ENCODE measurements around the gene TMEM80. TPM values are rescaled to one million over a fixed set of nuclear protein-coding genes. Genes with fewer than 3 reads are reported as not detected.

TMEM80 gene
- total and polyA plus RNA-seq, 12 donors: 10.1 to 24.2 (median 14.5) TPM

DNA sequence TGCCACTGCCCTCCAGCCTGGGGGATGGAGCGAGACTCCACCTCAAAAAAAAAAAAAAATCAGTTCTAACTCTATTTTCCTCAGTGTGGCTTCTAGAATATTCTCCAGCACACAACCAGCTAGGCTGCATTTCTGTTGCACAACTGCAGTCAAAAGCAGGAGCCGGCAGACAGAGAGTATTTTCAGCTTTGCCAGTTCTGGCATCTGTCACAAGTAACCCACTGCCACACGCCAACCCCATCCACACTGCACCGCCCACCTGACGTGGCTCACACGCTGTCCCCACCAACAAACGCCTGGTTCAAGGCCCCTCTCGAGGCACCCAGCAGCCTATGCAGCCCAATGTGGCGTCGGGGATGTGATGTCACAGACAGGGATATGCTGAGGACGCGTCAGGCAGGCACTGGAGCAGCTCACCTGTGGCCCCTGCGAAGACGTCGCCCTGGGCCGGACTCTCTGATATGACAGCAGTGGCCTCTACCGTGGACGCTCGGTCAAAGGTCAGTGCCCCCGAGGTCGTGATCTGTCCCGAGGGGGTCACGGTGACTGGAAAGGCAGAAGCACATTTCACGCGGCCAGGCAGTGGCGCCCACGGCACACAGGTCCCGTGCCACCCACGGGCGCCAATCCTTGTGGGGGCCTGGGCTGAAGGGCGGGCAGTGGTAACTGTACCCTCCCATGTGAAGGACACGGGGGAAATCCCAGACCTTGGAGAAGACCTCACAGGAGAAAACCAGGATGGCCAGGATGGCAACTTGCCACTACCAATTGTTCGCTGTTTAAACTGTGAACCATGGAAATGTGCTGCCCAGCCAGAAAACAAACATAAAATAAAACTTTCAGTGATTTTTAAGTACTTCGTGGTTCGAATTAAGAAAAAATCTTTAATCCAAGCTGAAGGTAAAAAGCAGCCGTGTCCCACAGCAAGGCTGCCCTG is 16.1 kb upstream of the TMEM80 start:
- Histone ChIP-seq H3K4me1 (peaks cover 0 to 12% (median 0%) of the 10 kb centered on the region in 9 donors), H3K36me3 (peaks cover 0 to 88% (median 17%) of the 10 kb centered on the region in 9 donors), H3K4me3 (no peak overlapping the region), H3K27ac (peak overlapping the region in 4 of 10 donors; percentile 32 to 64 (median 48)), H3K27me3 (no peaks in the 10 kb centered on the region), H3K9me3 (peaks cover 0 to 10% (median 0%) of the 10 kb centered on the region in 11 donors)
- 95 to 96% methylated on average over 36 of the region's 36 CpGs for WGBS, 2 donors
- peak in 2 of 8 donors; percentile 17 to 25 for ATAC-seq
- intact Hi-C loops (cut with DNase I): no loop called here
- no peak for DNase-seq
- TF ChIP-seq, protein P1, sequence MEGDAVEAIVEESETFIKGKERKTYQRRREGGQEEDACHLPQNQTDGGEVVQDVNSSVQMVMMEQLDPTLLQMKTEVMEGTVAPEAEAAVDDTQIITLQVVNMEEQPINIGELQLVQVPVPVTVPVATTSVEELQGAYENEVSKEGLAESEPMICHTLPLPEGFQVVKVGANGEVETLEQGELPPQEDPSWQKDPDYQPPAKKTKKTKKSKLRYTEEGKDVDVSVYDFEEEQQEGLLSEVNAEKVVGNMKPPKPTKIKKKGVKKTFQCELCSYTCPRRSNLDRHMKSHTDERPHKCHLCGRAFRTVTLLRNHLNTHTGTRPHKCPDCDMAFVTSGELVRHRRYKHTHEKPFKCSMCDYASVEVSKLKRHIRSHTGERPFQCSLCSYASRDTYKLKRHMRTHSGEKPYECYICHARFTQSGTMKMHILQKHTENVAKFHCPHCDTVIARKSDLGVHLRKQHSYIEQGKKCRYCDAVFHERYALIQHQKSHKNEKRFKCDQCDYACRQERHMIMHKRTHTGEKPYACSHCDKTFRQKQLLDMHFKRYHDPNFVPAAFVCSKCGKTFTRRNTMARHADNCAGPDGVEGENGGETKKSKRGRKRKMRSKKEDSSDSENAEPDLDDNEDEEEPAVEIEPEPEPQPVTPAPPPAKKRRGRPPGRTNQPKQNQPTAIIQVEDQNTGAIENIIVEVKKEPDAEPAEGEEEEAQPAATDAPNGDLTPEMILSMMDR (IDR thresholded peaks at IDR 0.05): no peak

DNA sequence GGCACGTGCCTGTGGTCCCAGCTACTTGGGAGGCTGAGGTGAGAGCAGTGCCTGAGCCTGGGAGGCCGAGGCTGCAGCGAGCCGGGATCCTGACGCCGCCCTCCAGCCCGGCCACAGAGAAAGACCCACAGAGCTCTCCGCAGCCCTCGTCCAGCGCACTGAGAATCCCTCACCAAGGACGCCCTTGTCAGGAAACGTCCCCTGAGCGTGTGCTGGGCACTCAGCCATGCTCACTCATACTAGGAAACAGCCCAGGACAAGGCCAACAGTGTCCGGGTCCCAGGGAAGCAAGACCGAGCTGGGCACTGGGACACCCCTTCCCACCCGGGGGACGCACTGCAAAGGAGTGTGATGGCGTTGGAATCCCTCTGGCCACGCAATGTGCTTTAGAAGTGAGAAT is 15.1 kb upstream of the TMEM80 start:
- intact Hi-C loops (cut with DNase I): no loop called here
- Histone ChIP-seq H3K4me1 (peaks cover 0 to 12% (median 0%) of the 10 kb centered on the region in 9 donors), H3K27ac (peak overlapping the region in 6 of 10 donors; percentile 9 to 64 (median 34)), H3K4me3 (no peak overlapping the region), H3K27me3 (no peaks in the 10 kb centered on the region), H3K9me3 (peaks cover 0 to 10% (median 0%) of the 10 kb centered on the region in 11 donors), H3K36me3 (peaks cover 0 to 88% (median 19%) of the 10 kb centered on the region in 9 donors)
- TF ChIP-seq, protein P1 (IDR thresholded peaks at IDR 0.05): no peak
- peak; percentile 56 to 60 for DNase-seq
- WGBS, 2 donors: 51 to 58% methylated on average over 19 of the region's 19 CpGs
- ATAC-seq: peak; percentile 69 to 95 (median 89)

DNA sequence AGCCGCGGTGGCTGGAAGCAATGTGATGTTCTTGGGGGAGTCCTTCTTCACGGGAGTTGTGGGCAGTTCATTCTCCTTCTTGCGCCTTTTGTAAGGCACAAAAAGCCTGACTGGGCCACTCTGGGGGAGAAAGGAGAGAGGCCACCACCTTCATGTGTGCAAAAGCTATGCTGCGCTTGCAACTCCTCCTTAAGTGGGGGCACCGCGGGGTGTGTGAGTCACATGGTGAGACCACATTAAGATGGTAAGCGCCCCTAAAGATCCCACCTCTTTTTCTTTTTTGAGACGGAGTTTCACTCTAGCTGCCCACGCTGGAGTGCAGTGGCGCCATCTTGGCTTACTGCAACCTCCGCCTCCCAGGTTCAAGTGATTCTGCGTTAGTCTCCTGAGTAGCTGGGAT is 14.6 kb upstream of the TMEM80 start:
- Histone ChIP-seq H3K4me3 (no peak overlapping the region), H3K27me3 (no peaks in the 10 kb centered on the region), H3K27ac (peak overlapping the region in 6 of 10 donors; percentile 9 to 64 (median 34)), H3K36me3 (peaks cover 0 to 91% (median 19%) of the 10 kb centered on the region in 9 donors), H3K9me3 (peaks cover 0 to 10% (median 0%) of the 10 kb centered on the region in 11 donors), H3K4me1 (peaks cover 0 to 12% (median 0%) of the 10 kb centered on the region in 9 donors)
- intact Hi-C loops (cut with DNase I): no loop called here
- 90 to 91% methylated on average over 13 of the region's 13 CpGs for WGBS, 2 donors
- ATAC-seq: peak in 1 of 8 donors; percentile 9
- TF ChIP-seq, protein P1 (IDR thresholded peaks at IDR 0.05): no peak
- DNase-seq: no peak

DNA sequence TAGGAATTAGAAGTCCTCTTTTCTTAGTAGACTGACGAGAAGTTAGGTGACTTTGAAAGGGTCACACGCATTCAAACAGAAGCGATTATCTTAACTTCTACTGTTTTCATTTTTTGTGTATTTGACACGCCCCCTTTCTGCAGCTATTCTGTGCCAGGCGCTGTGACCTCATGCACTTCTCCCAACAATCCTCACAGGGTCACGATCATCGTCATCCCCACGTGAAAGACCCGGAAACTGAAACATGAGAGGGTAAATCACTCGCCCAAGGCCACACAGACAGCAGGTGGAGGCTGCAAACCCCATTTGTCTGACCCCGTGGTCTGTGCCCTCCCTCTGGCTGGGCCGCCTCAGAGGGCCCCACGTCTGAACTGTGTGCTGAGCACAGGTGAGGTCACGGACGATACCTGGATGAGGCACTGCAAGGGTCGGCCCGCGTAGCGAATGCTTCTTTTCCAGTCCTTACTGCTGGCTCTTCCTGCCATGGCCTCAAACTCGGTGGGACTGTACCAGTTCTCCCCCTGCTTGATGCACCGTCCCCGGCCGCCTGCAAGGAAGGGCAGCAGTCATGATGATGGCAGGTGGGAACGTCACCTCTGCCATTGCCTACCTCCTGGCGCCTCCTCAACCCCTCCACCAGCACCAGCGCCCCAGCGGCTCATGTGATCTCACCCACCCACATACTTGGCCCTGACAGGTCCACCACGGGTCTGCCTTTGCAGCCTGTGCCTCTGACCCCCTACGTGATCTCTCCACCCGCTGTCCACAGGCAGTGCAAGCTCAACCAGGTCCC is 9.0 kb upstream of the TMEM80 start:
- intact Hi-C loops (cut with DNase I): no loop called here
- 93% methylated on average over 30 of the region's 30 CpGs for WGBS, 2 donors
- no peaks in the 10 kb centered on the region for H3K27me3 ChIP-seq
- H3K27ac ChIP-seq: no peak overlapping the region
- ATAC-seq (no peak), DNase-seq (no peak)
- H3K9me3 ChIP-seq: peaks cover 0 to 10% (median 0%) of the 10 kb centered on the region in 11 donors
- TF ChIP-seq, protein P1 (IDR thresholded peaks at IDR 0.05): no peak
- peaks cover 0 to 6% (median 0%) of the 10 kb centered on the region in 9 donors for H3K4me1 ChIP-seq
- peaks cover 0 to 92% (median 23%) of the 10 kb centered on the region in 9 donors for H3K36me3 ChIP-seq
- H3K4me3 ChIP-seq: no peak overlapping the region

Measured in heart right ventricle (tissue), 16 donors.